ENCODE results near the gene AFP.

DNA sequence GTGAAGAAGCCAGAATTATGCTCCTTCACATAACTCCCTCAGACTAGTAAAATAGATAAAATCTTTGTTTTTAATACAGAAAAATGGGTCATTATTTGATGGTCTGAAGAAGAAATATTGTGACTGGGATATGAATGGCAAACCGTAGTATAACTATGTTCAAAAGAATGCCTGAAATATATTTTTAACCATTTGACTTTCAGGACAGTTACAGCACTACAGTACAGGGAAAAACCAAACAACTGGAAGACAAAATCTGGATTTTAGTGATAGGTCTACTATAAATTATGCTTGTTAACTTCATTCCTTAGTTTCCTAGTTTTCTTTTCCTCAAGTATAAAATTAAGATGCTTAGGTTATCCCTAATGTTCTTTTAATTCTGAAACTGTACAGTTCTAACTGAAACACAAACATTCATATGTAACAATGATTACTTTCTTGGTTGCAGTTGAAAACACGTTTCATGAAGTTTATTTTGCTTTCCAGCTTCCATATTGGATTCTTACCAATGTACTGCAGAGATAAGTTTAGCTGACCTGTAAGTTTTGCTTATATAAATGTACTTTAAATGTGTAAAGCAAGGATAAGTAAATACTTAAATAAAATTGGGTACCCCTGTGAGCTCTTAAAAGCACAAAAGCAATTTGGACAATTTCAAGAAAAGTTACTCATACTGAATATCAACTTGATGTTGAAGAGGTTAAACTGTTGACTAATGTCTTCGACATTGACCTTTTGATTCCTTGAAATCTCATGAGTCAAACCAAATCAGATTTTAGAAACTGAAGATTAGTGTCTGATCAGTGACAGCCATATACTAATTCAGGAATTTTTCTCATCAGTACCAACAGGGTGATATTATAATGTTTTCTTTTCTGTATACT is 895 bp downstream of the AFP start:
- no peak for TF ChIP-seq CEBPB (IDR thresholded peaks at IDR 0.05; ENCODE audit: low read depth, low read length)
- TF ChIP-seq SP1 (IDR thresholded peaks at IDR 0.05; ENCODE audit: low read depth, low read length) = no peak
- TF ChIP-seq, protein P1, sequence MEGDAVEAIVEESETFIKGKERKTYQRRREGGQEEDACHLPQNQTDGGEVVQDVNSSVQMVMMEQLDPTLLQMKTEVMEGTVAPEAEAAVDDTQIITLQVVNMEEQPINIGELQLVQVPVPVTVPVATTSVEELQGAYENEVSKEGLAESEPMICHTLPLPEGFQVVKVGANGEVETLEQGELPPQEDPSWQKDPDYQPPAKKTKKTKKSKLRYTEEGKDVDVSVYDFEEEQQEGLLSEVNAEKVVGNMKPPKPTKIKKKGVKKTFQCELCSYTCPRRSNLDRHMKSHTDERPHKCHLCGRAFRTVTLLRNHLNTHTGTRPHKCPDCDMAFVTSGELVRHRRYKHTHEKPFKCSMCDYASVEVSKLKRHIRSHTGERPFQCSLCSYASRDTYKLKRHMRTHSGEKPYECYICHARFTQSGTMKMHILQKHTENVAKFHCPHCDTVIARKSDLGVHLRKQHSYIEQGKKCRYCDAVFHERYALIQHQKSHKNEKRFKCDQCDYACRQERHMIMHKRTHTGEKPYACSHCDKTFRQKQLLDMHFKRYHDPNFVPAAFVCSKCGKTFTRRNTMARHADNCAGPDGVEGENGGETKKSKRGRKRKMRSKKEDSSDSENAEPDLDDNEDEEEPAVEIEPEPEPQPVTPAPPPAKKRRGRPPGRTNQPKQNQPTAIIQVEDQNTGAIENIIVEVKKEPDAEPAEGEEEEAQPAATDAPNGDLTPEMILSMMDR (IDR thresholded peaks at IDR 0.05; ENCODE audit: control extremely low read depth in 1 of 3, insufficient read depth in 1 of 3, low read depth in 1 of 3, low read length in 3 of 3) = no peak
